ENCODE data around the gene NTM. TPM values are rescaled to one million over a fixed set of nuclear protein-coding genes. Genes with fewer than 3 reads are reported as not detected.
A peak's percentile ranks its signal among the peaks of the same experiment; 100 is the strongest.

NTM gene
- total RNA-seq, 1 donor from 2014 or later: 4.3 TPM

- DNase-seq (ENCODE audit: low spot score, unreplicated experiment): no peak
- peaks cover 31% of the 10 kb centered on the region for H3K27me3 Mint-ChIP-seq
- no peak for TF ChIP-seq CTCF (IDR thresholded peaks at IDR 0.05; ENCODE audit: unreplicated experiment)
- H3K27ac Mint-ChIP-seq: no peak overlapping the region
- H3K4me1 Mint-ChIP-seq (ENCODE audit: low read depth): no peaks in the 10 kb centered on the region
- no peak overlapping the region for H3K4me3 Mint-ChIP-seq (ENCODE audit: low read depth)
- no peaks in the 10 kb centered on the region for H3K9me3 Mint-ChIP-seq (ENCODE audit: low read depth)
- H3K36me3 Mint-ChIP-seq (ENCODE audit: insufficient read depth): no peaks in the 10 kb centered on the region
These were observed 388.7 kb downstream of the NTM start for GRCh38 chr11:131759140-131759539.

- Mint-ChIP-seq H3K27ac (no peak overlapping the region), H3K4me3 (ENCODE audit: low read depth) (no peak overlapping the region), H3K36me3 (ENCODE audit: insufficient read depth) (no peaks in the 10 kb centered on the region), H3K9me3 (ENCODE audit: low read depth) (no peaks in the 10 kb centered on the region), H3K4me1 (ENCODE audit: low read depth) (no peaks in the 10 kb centered on the region), H3K27me3 (peaks cover 34% of the 10 kb centered on the region)
- DNase-seq (ENCODE audit: low spot score, unreplicated experiment): no peak
- peak; percentile 31 for TF ChIP-seq CTCF (IDR thresholded peaks at IDR 0.05; ENCODE audit: unreplicated experiment)
These were observed 390.0 kb downstream of the NTM start for GRCh38 chr11:131760091-131761061.

DNA sequence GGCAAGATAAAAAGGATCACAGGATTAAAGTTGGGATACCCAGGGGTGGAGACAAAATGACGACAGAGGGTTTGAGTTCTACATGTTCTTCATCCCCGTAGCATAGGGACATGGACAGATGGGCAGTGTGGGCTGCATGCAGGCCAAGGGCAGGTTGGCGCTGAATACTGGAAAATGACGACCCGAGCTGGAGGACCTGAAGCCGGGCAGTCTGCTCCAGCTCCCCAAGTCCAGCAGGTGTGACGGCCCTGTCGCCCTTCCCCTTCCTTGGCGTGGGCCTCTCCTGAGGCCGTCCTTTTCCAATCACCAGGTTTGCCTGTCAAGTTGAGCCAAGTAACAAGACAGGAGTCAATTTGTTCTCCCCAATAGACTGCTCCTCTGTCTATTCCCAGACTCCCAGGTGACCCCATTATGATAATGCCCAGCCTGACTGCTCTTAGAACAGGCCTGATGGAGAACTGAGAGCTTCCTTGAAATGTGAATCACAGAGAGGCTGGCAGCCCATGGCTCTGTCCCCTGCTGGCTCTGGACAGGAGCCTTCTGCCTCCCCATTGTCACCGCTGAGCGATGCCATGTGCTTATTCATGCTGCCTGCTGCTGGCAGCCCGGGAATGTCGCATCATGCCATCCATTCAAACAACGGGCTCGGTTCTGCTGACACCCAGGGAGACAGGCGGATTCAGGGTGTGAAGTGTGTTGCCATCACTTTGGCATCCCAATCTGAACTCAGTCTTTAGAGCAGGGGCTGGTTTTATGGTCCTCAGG, 392.1 kb downstream of the NTM start:
- no peaks in the 10 kb centered on the region for H3K36me3 Mint-ChIP-seq (ENCODE audit: insufficient read depth)
- H3K9me3 Mint-ChIP-seq (ENCODE audit: low read depth): no peaks in the 10 kb centered on the region
- H3K4me3 Mint-ChIP-seq (ENCODE audit: low read depth): no peak overlapping the region
- TF ChIP-seq CTCF (IDR thresholded peaks at IDR 0.05; ENCODE audit: unreplicated experiment): no peak
- no peak for DNase-seq (ENCODE audit: low spot score, unreplicated experiment)
- peaks cover under 1% of the 10 kb centered on the region for H3K4me1 Mint-ChIP-seq (ENCODE audit: low read depth)
- no peak overlapping the region for H3K27ac Mint-ChIP-seq
- peaks cover 29% of the 10 kb centered on the region for H3K27me3 Mint-ChIP-seq

DNA sequence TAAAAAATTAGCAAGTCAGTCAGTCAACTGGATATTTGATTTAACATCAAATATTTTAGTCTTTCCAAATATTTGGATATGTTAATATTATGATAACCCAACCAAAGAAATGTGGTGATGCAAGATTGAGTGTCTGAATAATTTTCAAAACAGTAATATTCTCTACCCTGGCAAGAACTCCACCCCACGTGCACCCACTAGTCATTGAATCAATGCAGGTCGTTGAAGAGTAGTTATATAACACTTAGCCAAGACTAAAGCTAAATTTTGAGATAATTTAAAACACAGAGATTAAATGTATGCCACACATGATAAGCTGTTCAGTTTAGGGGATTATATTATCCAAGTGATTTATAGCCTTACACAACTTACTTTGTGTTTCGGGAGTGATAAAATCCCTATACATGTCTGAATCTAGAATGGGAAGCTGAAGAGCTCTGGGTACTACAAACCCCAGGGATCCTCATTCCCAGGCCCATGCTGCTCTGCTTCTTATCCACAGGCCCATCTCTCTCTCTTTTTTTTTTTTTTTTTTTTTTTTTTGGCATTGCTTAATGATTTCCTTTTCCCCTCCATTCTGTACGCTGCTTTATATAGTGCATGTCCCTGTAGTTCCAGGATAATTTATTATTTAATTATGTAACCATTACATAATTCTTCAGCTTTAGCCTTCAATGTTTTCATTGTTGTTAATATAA, 392.9 kb downstream of the NTM start:
- no peak overlapping the region for H3K27ac Mint-ChIP-seq
- no peak overlapping the region for H3K4me3 Mint-ChIP-seq (ENCODE audit: low read depth)
- DNase-seq (ENCODE audit: low spot score, unreplicated experiment): no peak
- no peaks in the 10 kb centered on the region for H3K9me3 Mint-ChIP-seq (ENCODE audit: low read depth)
- peaks cover 27% of the 10 kb centered on the region for H3K27me3 Mint-ChIP-seq
- H3K36me3 Mint-ChIP-seq (ENCODE audit: insufficient read depth): no peaks in the 10 kb centered on the region
- H3K4me1 Mint-ChIP-seq (ENCODE audit: low read depth): peaks cover 3% of the 10 kb centered on the region
- TF ChIP-seq CTCF (IDR thresholded peaks at IDR 0.05; ENCODE audit: unreplicated experiment): no peak

- no peaks in the 10 kb centered on the region for H3K9me3 Mint-ChIP-seq (ENCODE audit: low read depth)
- H3K36me3 Mint-ChIP-seq (ENCODE audit: insufficient read depth): no peaks in the 10 kb centered on the region
- no peak overlapping the region for H3K4me3 Mint-ChIP-seq (ENCODE audit: low read depth)
- H3K27me3 Mint-ChIP-seq: peaks cover 24% of the 10 kb centered on the region
- no peak overlapping the region for H3K27ac Mint-ChIP-seq
- DNase-seq (ENCODE audit: low spot score, unreplicated experiment): no peak
- H3K4me1 Mint-ChIP-seq (ENCODE audit: low read depth): peaks cover 3% of the 10 kb centered on the region
- no peak for TF ChIP-seq CTCF (IDR thresholded peaks at IDR 0.05; ENCODE audit: unreplicated experiment)
These were observed 393.7 kb downstream of the NTM start for GRCh38 chr11:131764126-131764525.
